HG03025 (cell line): ENCODE results near the gene PUS7L.

ENCODE experiments used
- ATAC-seq: cut with Tn5 transposase; IDR thresholded peaks from one replicate; pipeline ENCODE4 v1.9.1; 2021; ENCODE audit warnings: mild to moderate bottlenecking, moderate library complexity; ENCODE audit not compliant: unreplicated experiment, low FRiP score

PUS7L gene

DNA sequence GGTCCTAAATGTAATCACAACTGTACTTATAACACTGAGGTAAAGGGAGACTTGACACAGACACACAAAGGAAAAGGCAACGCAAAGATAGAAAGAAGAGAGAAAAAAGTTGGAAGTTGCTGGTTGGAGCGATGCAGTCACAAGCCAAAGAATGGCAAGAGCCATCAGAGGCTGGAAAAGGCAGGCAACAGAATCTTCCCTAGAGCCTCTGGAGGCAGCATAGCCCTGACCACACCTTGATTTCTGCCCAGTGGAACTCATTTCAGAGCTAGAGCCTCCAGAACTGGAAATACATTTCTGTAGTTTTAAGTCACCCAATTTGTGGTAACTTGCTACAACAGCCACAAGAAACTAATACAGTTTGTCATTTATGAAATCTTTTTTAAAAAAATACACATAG, 89.2 kb downstream of the PUS7L start:
- no peak for ATAC-seq
